ENCODE results near the gene TNFAIP8.

The TNFAIP8 gene

GRCh38 chr5:119359737-119360413, 4.1 kb downstream of the TNFAIP8 start:
- H3K4me1 ChIP-seq, result peaks cover 27% of the 10 kb centered on the region

GRCh38 chr5:119360905-119361593, 5.2 kb downstream of the TNFAIP8 start:
- Histone ChIP-seq H3K36me3 (replicated peaks) (no peaks in the 10 kb centered on the region), H3K9me3 (no peaks in the 10 kb centered on the region), H3K27me3 (ENCODE audit: low read depth) (no peaks in the 10 kb centered on the region), H3K4me3 (no peak overlapping the region), H3K4me1 (peaks cover 23% of the 10 kb centered on the region)
- no peak for DNase-seq (ENCODE audit: low spot score in 2 of 2)
- in situ Hi-C loops (cut with MboI; ENCODE audit: low sequenced_read_pairs), result no loop called here

More at GRCh38 chr5:119359737-119360413, 4.1 kb downstream of the TNFAIP8 start:
- Histone ChIP-seq H3K4me3 (no peak overlapping the region), H3K9me3 (no peaks in the 10 kb centered on the region), H3K27me3 (ENCODE audit: low read depth) (no peaks in the 10 kb centered on the region), H3K36me3 (replicated peaks) (no peaks in the 10 kb centered on the region)
- in situ Hi-C loops (cut with MboI; ENCODE audit: low sequenced_read_pairs), result no loop called here
- DNase-seq (ENCODE audit: low spot score in 2 of 2), result no peak

GRCh38 chr5:119361594-119362125, 5.8 kb downstream of the TNFAIP8 start:
- DNase-seq (ENCODE audit: low spot score in 2 of 2), result no peak
- no peaks in the 10 kb centered on the region for H3K27me3 ChIP-seq (ENCODE audit: low read depth)
- no peaks in the 10 kb centered on the region for H3K9me3 ChIP-seq
- H3K4me3 ChIP-seq, result no peak overlapping the region
- peaks cover 17% of the 10 kb centered on the region for H3K4me1 ChIP-seq
- H3K36me3 ChIP-seq (replicated peaks), result no peaks in the 10 kb centered on the region
- in situ Hi-C loops (cut with MboI; ENCODE audit: low sequenced_read_pairs), result no loop called here

GRCh38 chr5:119362714-119363113, 6.9 kb downstream of the TNFAIP8 start:
- Histone ChIP-seq H3K4me1 (peaks cover 8% of the 10 kb centered on the region), H3K4me3 (no peak overlapping the region), H3K36me3 (replicated peaks) (no peaks in the 10 kb centered on the region), H3K9me3 (no peaks in the 10 kb centered on the region), H3K27me3 (ENCODE audit: low read depth) (no peaks in the 10 kb centered on the region)
- no peak for DNase-seq (ENCODE audit: low spot score in 2 of 2)
- in situ Hi-C loops (cut with MboI; ENCODE audit: low sequenced_read_pairs), result no loop called here

- no peaks in the 10 kb centered on the region for H3K9me3 ChIP-seq
- no peaks in the 10 kb centered on the region for H3K36me3 ChIP-seq (replicated peaks)
- H3K27me3 ChIP-seq (ENCODE audit: low read depth), result no peaks in the 10 kb centered on the region
- no peak for DNase-seq (ENCODE audit: low spot score in 2 of 2)
- no peak overlapping the region for H3K4me3 ChIP-seq
- H3K4me1 ChIP-seq, result peaks cover 2% of the 10 kb centered on the region
- in situ Hi-C loops (cut with MboI; ENCODE audit: low sequenced_read_pairs), result no loop called here
Observed at GRCh38 chr5:119363271-119363670, 7.5 kb downstream of the TNFAIP8 start.

- Histone ChIP-seq H3K4me3 (no peak overlapping the region), H3K27me3 (ENCODE audit: low read depth) (no peaks in the 10 kb centered on the region), H3K36me3 (replicated peaks) (no peaks in the 10 kb centered on the region), H3K4me1 (no peaks in the 10 kb centered on the region; the same call in 1 of the 2 replicates), H3K9me3 (no peaks in the 10 kb centered on the region)
- DNase-seq (ENCODE audit: low spot score in 2 of 2), result no peak
- in situ Hi-C loops (cut with MboI; ENCODE audit: low sequenced_read_pairs), result no loop called here
Observed at GRCh38 chr5:119363936-119364335, 8.1 kb downstream of the TNFAIP8 start.

GRCh38 chr5:119365847-119366539, 10.2 kb downstream of the TNFAIP8 start:
- H3K4me3 ChIP-seq, result no peak overlapping the region
- in situ Hi-C loops (cut with MboI; ENCODE audit: low sequenced_read_pairs), result no loop called here
- H3K9me3 ChIP-seq, result no peaks in the 10 kb centered on the region
- H3K4me1 ChIP-seq, result peaks cover 7% of the 10 kb centered on the region; the same call in 1 of the 2 replicates
- no peaks in the 10 kb centered on the region for H3K27me3 ChIP-seq (ENCODE audit: low read depth)
- no peaks in the 10 kb centered on the region for H3K36me3 ChIP-seq (replicated peaks)
- DNase-seq (ENCODE audit: low spot score in 2 of 2), result no peak

- H3K4me3 ChIP-seq, result no peak overlapping the region
- DNase-seq (ENCODE audit: low spot score in 2 of 2), result no peak
- in situ Hi-C loops (cut with MboI; ENCODE audit: low sequenced_read_pairs), result no loop called here
- no peaks in the 10 kb centered on the region for H3K9me3 ChIP-seq
- no peaks in the 10 kb centered on the region for H3K27me3 ChIP-seq (ENCODE audit: low read depth)
- peaks cover 7% of the 10 kb centered on the region; the same call in 1 of the 2 replicates for H3K4me1 ChIP-seq
- H3K36me3 ChIP-seq (replicated peaks), result no peaks in the 10 kb centered on the region
Observed at GRCh38 chr5:119366540-119366881, 10.7 kb downstream of the TNFAIP8 start.

- H3K4me3 ChIP-seq, result no peak overlapping the region
- H3K36me3 ChIP-seq (replicated peaks), result no peaks in the 10 kb centered on the region
- in situ Hi-C loops (cut with MboI; ENCODE audit: low sequenced_read_pairs), result no loop called here
- DNase-seq (ENCODE audit: low spot score in 2 of 2), result no peak
- H3K4me1 ChIP-seq, result peaks cover 7% of the 10 kb centered on the region; the same call in 1 of the 2 replicates
- H3K9me3 ChIP-seq, result no peaks in the 10 kb centered on the region
- H3K27me3 ChIP-seq (ENCODE audit: low read depth), result no peaks in the 10 kb centered on the region
Observed at GRCh38 chr5:119367502-119368237, 11.9 kb downstream of the TNFAIP8 start.

GRCh38 chr5:119368238-119368630, 12.4 kb downstream of the TNFAIP8 start:
- DNase-seq (ENCODE audit: low spot score in 2 of 2), result no peak
- Histone ChIP-seq H3K9me3 (no peaks in the 10 kb centered on the region), H3K4me1 (peaks cover 7% of the 10 kb centered on the region; the same call in 1 of the 2 replicates), H3K36me3 (replicated peaks) (no peaks in the 10 kb centered on the region), H3K4me3 (no peak overlapping the region), H3K27me3 (ENCODE audit: low read depth) (no peaks in the 10 kb centered on the region)
- in situ Hi-C loops (cut with MboI; ENCODE audit: low sequenced_read_pairs), result no loop called here

GRCh38 chr5:119370486-119370885, 14.7 kb downstream of the TNFAIP8 start:
- Histone ChIP-seq H3K27me3 (ENCODE audit: low read depth) (no peaks in the 10 kb centered on the region), H3K4me3 (no peak overlapping the region), H3K36me3 (replicated peaks) (no peaks in the 10 kb centered on the region), H3K9me3 (no peaks in the 10 kb centered on the region), H3K4me1 (peaks cover 7% of the 10 kb centered on the region; the same call in 1 of the 2 replicates)
- no peak for DNase-seq (ENCODE audit: low spot score in 2 of 2)
- in situ Hi-C loops (cut with MboI; ENCODE audit: low sequenced_read_pairs), result no loop called here

GRCh38 chr5:119371146-119371545, 15.3 kb downstream of the TNFAIP8 start:
- Histone ChIP-seq H3K9me3 (no peaks in the 10 kb centered on the region), H3K4me3 (no peak overlapping the region), H3K36me3 (replicated peaks) (no peaks in the 10 kb centered on the region), H3K4me1 (peaks cover 7% of the 10 kb centered on the region; the same call in 1 of the 2 replicates), H3K27me3 (ENCODE audit: low read depth) (no peaks in the 10 kb centered on the region)
- no peak for DNase-seq (ENCODE audit: low spot score in 2 of 2)
- in situ Hi-C loops (cut with MboI; ENCODE audit: low sequenced_read_pairs), result no loop called here

GRCh38 chr5:119373449-119373858, 17.6 kb downstream of the TNFAIP8 start:
- in situ Hi-C loops (cut with MboI; ENCODE audit: low sequenced_read_pairs), result no loop called here
- Histone ChIP-seq H3K4me1 (peaks cover 7% of the 10 kb centered on the region; the same call in 1 of the 2 replicates), H3K27me3 (ENCODE audit: low read depth) (no peaks in the 10 kb centered on the region), H3K9me3 (no peaks in the 10 kb centered on the region), H3K4me3 (no peak overlapping the region), H3K36me3 (replicated peaks) (no peaks in the 10 kb centered on the region)
- DNase-seq (ENCODE audit: low spot score in 2 of 2), result no peak
